HL-60 (cell line): ENCODE results near the gene REPS2.

Experiments used
- DNase-seq, 2 experiments: peaks; one replicate each; pipeline ENCODE4 v3.0.0-alpha.2; 2010 to 2020; ENCODE audit warnings: low read depth in 1 of 2, low spot score in 1 of 2
- H3K27ac ChIP-seq: fragments of 250-450 bp; sonication (Bioruptor Pico); replicated peaks from 2 replicates; pipeline ENCODE4 v1.5.1; 2020; ENCODE audit warnings: mild to moderate bottlenecking, moderate library complexity
- H3K27me3 ChIP-seq: fragments of 250-450 bp; sonication (Bioruptor Pico); 2 replicates; pipeline ENCODE4 v1.5.1; 2021; ENCODE audit warnings: mild to moderate bottlenecking, moderate library complexity; ENCODE audit not compliant: insufficient read depth, poor library complexity, severe bottlenecking
- H3K4me3 ChIP-seq: replicated peaks from 2 replicates; pipeline ENCODE4 v1.5.1; 2011; ENCODE audit warnings: mild to moderate bottlenecking, control low read depth, low read length; ENCODE audit not compliant: insufficient read depth
- GABPA ChIP-seq: IDR thresholded peaks from 2 replicates; pipeline ENCODE4 v1.6.1; 2012; ENCODE audit warnings: low read depth
- POLR2AphosphoS5 ChIP-seq: IDR thresholded peaks from 2 replicates; pipeline ENCODE4 v1.6.1; 2012; ENCODE audit warnings: low read depth
- REST ChIP-seq: IDR thresholded peaks from 2 replicates; pipeline ENCODE4 v1.6.1; 2012; ENCODE audit warnings: low read depth; ENCODE audit not compliant: insufficient replicate concordance
- SPI1 ChIP-seq: IDR thresholded peaks from 2 replicates; pipeline ENCODE4 v1.6.1; 2012; ENCODE audit warnings: low read depth, mild to moderate bottlenecking, borderline replicate concordance
- TF ChIP-seq, protein P1 (sequence below): IDR thresholded peaks from one replicate; pipeline ENCODE4 v1.5.1; 2011; ENCODE audit warnings: low read length, control low read depth, inconsistent platforms; ENCODE audit not compliant: insufficient read depth

REPS2 gene

DNA sequence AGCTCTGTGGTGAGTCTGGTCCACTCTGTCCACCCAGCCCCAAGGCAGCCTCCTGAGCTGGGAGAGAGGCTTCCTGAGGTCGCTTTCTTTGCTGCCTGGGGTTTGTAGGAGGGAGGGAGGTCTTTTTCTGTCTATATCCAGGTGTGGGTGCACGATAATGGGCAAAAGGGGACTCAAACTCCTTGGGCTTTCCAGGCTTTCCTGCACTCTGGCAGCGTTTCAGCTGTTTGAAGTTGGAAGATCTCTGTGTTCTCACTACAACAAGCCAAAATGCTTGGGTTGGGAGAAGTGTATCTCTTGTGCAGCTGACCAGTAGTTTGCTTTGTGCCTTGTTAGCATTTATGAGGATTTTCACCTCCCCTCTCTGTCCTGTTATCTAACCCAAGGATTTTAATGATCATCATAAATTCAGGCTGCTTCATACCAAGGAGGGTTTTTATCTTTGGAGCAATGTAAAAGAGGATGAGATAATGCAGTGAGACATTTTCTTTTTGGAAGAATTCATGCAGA lies 126.3 kb downstream of the REPS2 start:
- H3K27me3 ChIP-seq: peaks cover 3% of the 10 kb centered on the region
- TF ChIP-seq SPI1 (no peak), POLR2AphosphoS5 (no peak), REST (no peak)
- TF ChIP-seq, protein P1, sequence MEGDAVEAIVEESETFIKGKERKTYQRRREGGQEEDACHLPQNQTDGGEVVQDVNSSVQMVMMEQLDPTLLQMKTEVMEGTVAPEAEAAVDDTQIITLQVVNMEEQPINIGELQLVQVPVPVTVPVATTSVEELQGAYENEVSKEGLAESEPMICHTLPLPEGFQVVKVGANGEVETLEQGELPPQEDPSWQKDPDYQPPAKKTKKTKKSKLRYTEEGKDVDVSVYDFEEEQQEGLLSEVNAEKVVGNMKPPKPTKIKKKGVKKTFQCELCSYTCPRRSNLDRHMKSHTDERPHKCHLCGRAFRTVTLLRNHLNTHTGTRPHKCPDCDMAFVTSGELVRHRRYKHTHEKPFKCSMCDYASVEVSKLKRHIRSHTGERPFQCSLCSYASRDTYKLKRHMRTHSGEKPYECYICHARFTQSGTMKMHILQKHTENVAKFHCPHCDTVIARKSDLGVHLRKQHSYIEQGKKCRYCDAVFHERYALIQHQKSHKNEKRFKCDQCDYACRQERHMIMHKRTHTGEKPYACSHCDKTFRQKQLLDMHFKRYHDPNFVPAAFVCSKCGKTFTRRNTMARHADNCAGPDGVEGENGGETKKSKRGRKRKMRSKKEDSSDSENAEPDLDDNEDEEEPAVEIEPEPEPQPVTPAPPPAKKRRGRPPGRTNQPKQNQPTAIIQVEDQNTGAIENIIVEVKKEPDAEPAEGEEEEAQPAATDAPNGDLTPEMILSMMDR: no peak
- H3K4me3 ChIP-seq: no peak overlapping the region
- DNase-seq: no peak
- no peak overlapping the region for H3K27ac ChIP-seq

- TF ChIP-seq REST (no peak), POLR2AphosphoS5 (no peak), SPI1 (no peak), GABPA (no peak)
- TF ChIP-seq, protein P1: no peak
- H3K27ac ChIP-seq: no peak overlapping the region
- H3K27me3 ChIP-seq: peaks cover 5% of the 10 kb centered on the region
- H3K4me3 ChIP-seq: no peak overlapping the region
- DNase-seq: no peak
These were observed 128.5 kb downstream of the REPS2 start for GRCh38 chrX:17075004-17075403.

- H3K4me3 ChIP-seq: no peak overlapping the region
- TF ChIP-seq POLR2AphosphoS5 (no peak), REST (no peak)
- TF ChIP-seq, protein P1: no peak
- H3K27ac ChIP-seq: no peak overlapping the region
- no peak for DNase-seq
- peaks cover 5% of the 10 kb centered on the region for H3K27me3 ChIP-seq
These were observed 130.9 kb downstream of the REPS2 start for GRCh38 chrX:17077361-17077760.
